Measurements from ENCODE around the gene LGR5.

- no peak for TF ChIP-seq POLR2A (IDR thresholded peaks at IDR 0.05; ENCODE audit: low read depth, low read length)
- no peak for TF ChIP-seq POLR2AphosphoS5 (IDR thresholded peaks at IDR 0.05; ENCODE audit: low read depth, low read length)
- no peak for TF ChIP-seq TAF1 (IDR thresholded peaks at IDR 0.05; ENCODE audit: borderline replicate concordance, low read depth, low read length)
Measured at GRCh38 chr12:71589478-71589881, 149.9 kb downstream of the LGR5 start.
